Thoracic aorta (tissue), 2 donors: Measurements from ENCODE around the gene GNAO1. TPM values are rescaled to one million over a fixed set of nuclear protein-coding genes. Genes with fewer than 3 reads are reported as not detected.

Source experiments
- ATAC-seq: fragments of 150-250 bp; one replicate; pipeline ENCODE4 v1.8.0; 2017; ENCODE audit warnings: low read depth; ENCODE audit not compliant: insufficient number of reproducible peaks, low FRiP score
- DNase-seq: peaks from one replicate; pipeline ENCODE4 v3.0.0-alpha.2; 2020; ENCODE audit warnings: low spot score
- H3K27ac ChIP-seq, 2 donors: fragments of 200-600 bp; sonication (generic); 1 replicate in 1 of 2; 2 replicates in 1 of 2; pipeline ENCODE4 v1.5.1; 2016; ENCODE audit warnings: mild to moderate bottlenecking in 2 of 2, moderate library complexity in 2 of 2
- H3K27me3 ChIP-seq: fragments of 200-600 bp; sonication (generic); replicated peaks from 2 replicates; pipeline ENCODE4 v1.6.0; 2016; ENCODE audit warnings: mild to moderate bottlenecking; ENCODE audit not compliant: insufficient read depth
- H3K36me3 ChIP-seq: fragments of 200-600 bp; sonication (generic); one replicate; pipeline ENCODE4 v1.5.1; 2016
- H3K4me1 ChIP-seq, 2 donors: fragments of 200-600 bp; sonication (generic); 1 replicate in 1 of 2; 2 replicates in 1 of 2; pipeline versions ENCODE4 v1.5.1 to v1.6.0; 2016; ENCODE audit warnings: low read depth in 2 of 2, mild to moderate bottlenecking in 1 of 2; ENCODE audit not compliant: control insufficient read depth in 1 of 2
- H3K4me3 ChIP-seq: fragments of 200-600 bp; sonication (generic); 2 replicates; pipeline ENCODE4 v1.5.1; 2016; ENCODE audit warnings: mild to moderate bottlenecking
- H3K9me3 ChIP-seq: fragments of 200-600 bp; sonication (generic); 2 replicates; pipeline ENCODE4 v1.5.1; 2016
- CTCF ChIP-seq: fragments of 200-600 bp; sonication (generic); IDR thresholded peaks from one replicate; pipeline ENCODE4 v1.5.1; 2019; ENCODE audit warnings: antibody characterized with exemption
- total RNA-seq, 2 donors: library from RNA; depleted of rRNA; stranded (reverse); fragments of >200 nt; gene quantifications; one replicate each; pipeline versions ENCODE4 v1.1.0 to v1.2.3, GENCODE V29; 2016

The GNAO1 gene
- total RNA-seq, 2 donors from 2014 or later: 2.0 to 4.5 TPM

- TF ChIP-seq CTCF: no peak
- Histone ChIP-seq H3K36me3 (peaks cover 37% of the 10 kb centered on the region), H3K27ac (no peak overlapping the region), H3K27me3 (no peaks in the 10 kb centered on the region), H3K9me3 (no peaks in the 10 kb centered on the region), H3K4me3 (no peak overlapping the region), H3K4me1 (no peaks in the 10 kb centered on the region)
- no peak for DNase-seq
- ATAC-seq: no peak
Observed at GRCh38 chr16:56401482-56401881, 210.2 kb downstream of the GNAO1 start.

GRCh38 chr16:56405977-56406672 is 214.8 kb downstream of the GNAO1 start:
- ATAC-seq (no peak), DNase-seq (no peak)
- Histone ChIP-seq H3K36me3 (peaks cover 49% of the 10 kb centered on the region), H3K27me3 (no peaks in the 10 kb centered on the region), H3K4me3 (no peak overlapping the region), H3K4me1 (no peaks in the 10 kb centered on the region), H3K27ac (no peak overlapping the region), H3K9me3 (no peaks in the 10 kb centered on the region)
- TF ChIP-seq CTCF: no peak

Other genes starting within 250 kb of the GNAO1 start
- gene AMFR, start 234.1 kb downstream of the GNAO1 start, total RNA-seq: 100 to 1,000 TPM; 153 to 209 TPM